PC-9 (cell line): ENCODE results near the gene PRPF39.

Experiments
- EZH2 ChIP-seq: fragments of 200-600 bp; sonication (generic); IDR thresholded peaks from 2 replicates; pipeline ENCODE4 v1.8.0; 2017; ENCODE audit warnings: antibody characterized with exemption, low read depth
- TF ChIP-seq, protein P1 (sequence below): fragments of 200-600 bp; sonication (generic); conservative IDR thresholded peaks from 2 replicates; pipeline ENCODE4 v1.6.1; 2017; ENCODE audit warnings: mixed run types, antibody characterized with exemption, mild to moderate bottlenecking, moderate library complexity

DNA sequence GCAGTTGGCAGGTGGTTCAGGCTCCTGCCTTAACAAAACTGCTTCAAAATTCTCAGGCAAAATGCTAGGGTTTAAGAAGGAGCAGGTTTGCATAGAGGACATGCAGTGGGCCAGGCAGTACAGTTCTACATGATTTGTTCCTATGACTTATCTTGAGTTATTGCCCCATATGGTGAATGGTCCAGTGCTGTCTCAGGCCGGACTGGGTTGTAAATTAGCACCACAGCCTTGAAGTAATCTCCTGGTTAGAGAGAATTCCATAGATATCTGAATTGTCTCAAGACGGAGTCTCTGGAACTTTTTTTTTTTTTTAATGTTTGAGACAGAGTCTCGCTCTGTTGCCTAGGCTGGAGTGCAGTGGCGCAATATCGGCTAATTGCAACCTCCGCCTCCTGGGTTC lies 11.8 kb upstream of the PRPF39 start:
- TF ChIP-seq, protein P1, sequence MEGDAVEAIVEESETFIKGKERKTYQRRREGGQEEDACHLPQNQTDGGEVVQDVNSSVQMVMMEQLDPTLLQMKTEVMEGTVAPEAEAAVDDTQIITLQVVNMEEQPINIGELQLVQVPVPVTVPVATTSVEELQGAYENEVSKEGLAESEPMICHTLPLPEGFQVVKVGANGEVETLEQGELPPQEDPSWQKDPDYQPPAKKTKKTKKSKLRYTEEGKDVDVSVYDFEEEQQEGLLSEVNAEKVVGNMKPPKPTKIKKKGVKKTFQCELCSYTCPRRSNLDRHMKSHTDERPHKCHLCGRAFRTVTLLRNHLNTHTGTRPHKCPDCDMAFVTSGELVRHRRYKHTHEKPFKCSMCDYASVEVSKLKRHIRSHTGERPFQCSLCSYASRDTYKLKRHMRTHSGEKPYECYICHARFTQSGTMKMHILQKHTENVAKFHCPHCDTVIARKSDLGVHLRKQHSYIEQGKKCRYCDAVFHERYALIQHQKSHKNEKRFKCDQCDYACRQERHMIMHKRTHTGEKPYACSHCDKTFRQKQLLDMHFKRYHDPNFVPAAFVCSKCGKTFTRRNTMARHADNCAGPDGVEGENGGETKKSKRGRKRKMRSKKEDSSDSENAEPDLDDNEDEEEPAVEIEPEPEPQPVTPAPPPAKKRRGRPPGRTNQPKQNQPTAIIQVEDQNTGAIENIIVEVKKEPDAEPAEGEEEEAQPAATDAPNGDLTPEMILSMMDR, result no peak
- no peak for TF ChIP-seq EZH2
